NCI-H1694 treated with DMSO at 0.1 percent for 48 hours (cell line): ENCODE data around the gene KRTAP2-4.
"Not testable (repeated sequence)": the region's sequence is repeated elsewhere in the genome, so short reads cannot be mapped to it uniquely, and the experiment has no call there.

Experiments used
- DNase-seq: peaks from one replicate; lab custom pipeline; 2025; lab: John Stamatoyannopoulos, UW

KRTAP2-4 gene

GRCh38 chr17:41071606-41072360 lies 6.1 kb upstream of the KRTAP2-4 start:
- no peak for DNase-seq

- DNase-seq = no peak
These were observed 3.4 kb upstream of the KRTAP2-4 start for GRCh38 chr17:41069031-41069430.

- DNase-seq = no peak
These were observed 1.6 kb upstream of the KRTAP2-4 start for GRCh38 chr17:41067281-41067680.

- not testable (repeated sequence) for DNase-seq
These were observed 526 bp downstream of the KRTAP2-4 start for GRCh38 chr17:41065016-41065689.

GRCh38 chr17:41064301-41064700 lies 1.4 kb downstream of the KRTAP2-4 start:
- DNase-seq = no peak

GRCh38 chr17:41063449-41063848 lies 2.2 kb downstream of the KRTAP2-4 start:
- no peak for DNase-seq

GRCh38 chr17:41061964-41062363 lies 3.7 kb downstream of the KRTAP2-4 start:
- DNase-seq = no peak

GRCh38 chr17:41060052-41060604 lies 5.6 kb downstream of the KRTAP2-4 start, which contains the start of gene KRTAP2-3:
Gene KRTAP2-3 (minus strand): TSS chr17:41060114. CDS start chr17:41060050, 64 bp downstream.
- no peak for DNase-seq

- not testable (repeated sequence) for DNase-seq
These were observed 6.2 kb downstream of the KRTAP2-4 start for GRCh38 chr17:41059276-41060051.

GRCh38 chr17:41058741-41059140 lies 6.9 kb downstream of the KRTAP2-4 start:
- DNase-seq = no peak

GRCh38 chr17:41057547-41057946 lies 8.1 kb downstream of the KRTAP2-4 start:
- no peak for DNase-seq

GRCh38 chr17:41055130-41055529 lies 10.5 kb downstream of the KRTAP2-4 start, which contains the start of gene KRTAP2-2:
Gene KRTAP2-2 (minus strand): TSS chr17:41055230. CDS start chr17:41055211, 19 bp downstream.
- not testable (repeated sequence) for DNase-seq

GRCh38 chr17:41054556-41054955 lies 11.1 kb downstream of the KRTAP2-4 start:
- not testable (repeated sequence) for DNase-seq

- no peak for DNase-seq
These were observed 11.7 kb downstream of the KRTAP2-4 start for GRCh38 chr17:41054025-41054424.

GRCh38 chr17:41052566-41052965 lies 13.1 kb downstream of the KRTAP2-4 start:
- no peak for DNase-seq

- no peak for DNase-seq
These were observed 16.6 kb downstream of the KRTAP2-4 start for GRCh38 chr17:41049110-41049509.

GRCh38 chr17:41048441-41048840 lies 17.2 kb downstream of the KRTAP2-4 start:
- no peak for DNase-seq

- not testable (repeated sequence) for DNase-seq
These were observed 18.8 kb downstream of the KRTAP2-4 start, which contains the start of gene KRTAP2-1 for GRCh38 chr17:41046735-41047465. Gene KRTAP2-1 (minus strand): TSS chr17:41047316. CDS start chr17:41047267, 49 bp downstream.

GRCh38 chr17:41042953-41043352 lies 22.7 kb downstream of the KRTAP2-4 start:
- no peak for DNase-seq

- DNase-seq = not testable (repeated sequence)
These were observed 24.7 kb downstream of the KRTAP2-4 start, which contains the start of gene KRTAP1-1 for GRCh38 chr17:41040783-41041571. Gene KRTAP1-1 (minus strand): TSS chr17:41041450. CDS start chr17:41041397, 53 bp downstream.
